ENCODE results near the gene LDLRAP1. TPM values are rescaled to one million over a fixed set of nuclear protein-coding genes. Genes with fewer than 3 reads are reported as not detected.

The LDLRAP1 gene
- total and polyA plus RNA-seq, 2 donors (not counting 3 experiments of a cell fraction or from before 2014, with no cell fraction given): 23.1 to 24.7 TPM

DNA sequence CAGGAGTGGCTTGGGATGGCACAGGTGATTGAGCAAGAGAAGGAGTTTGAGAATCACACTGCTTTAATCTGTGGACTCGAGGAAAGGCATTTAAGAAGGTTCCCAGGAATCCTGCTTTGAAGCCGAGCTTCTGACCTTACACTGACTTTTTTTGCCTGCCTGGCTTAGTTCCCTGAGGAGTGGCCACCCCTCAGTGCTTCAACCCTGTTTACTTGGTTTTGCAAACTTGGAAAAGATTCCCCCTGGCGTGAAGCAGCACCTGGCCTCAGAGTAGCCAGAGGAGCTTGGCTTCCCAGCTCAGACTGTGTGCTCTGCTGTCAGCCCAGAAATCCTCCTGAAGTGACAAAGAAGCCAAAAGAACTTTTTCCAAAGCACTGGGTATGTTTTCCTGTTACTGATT, 48.5 kb upstream of the LDLRAP1 start:
- dilution Hi-C loops (cut with MboI; ENCODE audit: extremely low pct_ligation_motif_present, low sequenced_read_pairs): no loop called here
- Histone ChIP-seq H3K9ac (replicated peaks; ENCODE audit: extremely low read depth, insufficient read depth, low read length) (no peak overlapping the region), H3K36me3 (ENCODE audit: control insufficient read depth in 2 of 2, extremely low read depth in 1 of 2, insufficient read depth in 2 of 2, low read length in 2 of 2) (peaks cover 17 to 27% of the 10 kb centered on the region in 2 experiments), H3K9me1 (replicated peaks; ENCODE audit: control insufficient read depth, extremely low read depth, insufficient read depth, low read length) (no peaks in the 10 kb centered on the region), H4K20me1 (replicated peaks; ENCODE audit: control insufficient read depth, extremely low read depth, insufficient read depth, low read length) (no peaks in the 10 kb centered on the region), H3K4me1 (ENCODE audit: control insufficient read depth, extremely low read depth, insufficient read depth, low read length) (no peaks in the 10 kb centered on the region), H3K9me3 (replicated peaks; ENCODE audit: control insufficient read depth, insufficient read depth, low read length) (no peaks in the 10 kb centered on the region), H3K4me3 (replicated peaks in 1 of 3; ENCODE audit: insufficient read depth in 1 of 3, low read depth in 1 of 3, low read length in 3 of 3) (no peak overlapping the region), H3K27ac (ENCODE audit: insufficient read depth, low read depth, low read length) (no peak overlapping the region), H3K4me2 (ENCODE audit: insufficient read depth, low read length) (no peak overlapping the region), H3K79me2 (ENCODE audit: control insufficient read depth, insufficient read depth, low read length) (no peaks in the 10 kb centered on the region), H3K27me3 (ENCODE audit: control insufficient read depth in 2 of 2, insufficient read depth in 2 of 2, low read length in 2 of 2) (no peaks in the 10 kb centered on the region), H2AFZ (ENCODE audit: low read depth, low read length) (no peak overlapping the region)
- intact Hi-C loops (cut with micrococcal nuclease): no loop called here
- CTCF ChIA-PET: interaction anchor here (0.6 kb wide), 2 partner anchors 78 to 692 kb away, joined by 3 to 4 read pairs; no protein-coding TSS in a partner anchor
- TF ChIP-seq MYC (IDR thresholded peaks at IDR 0.05; ENCODE audit: low read depth, low read length) (no peak), POLR2AphosphoS5 (IDR thresholded peaks at IDR 0.05; ENCODE audit: insufficient read depth, low read depth, low read length) (no peak), JUN (IDR thresholded peaks at IDR 0.05; ENCODE audit: borderline replicate concordance, insufficient read depth, insufficient read length, low read depth) (no peak), POLR2A (IDR thresholded peaks at IDR 0.05; ENCODE audit: low read depth, low read length) (no peak), EZH2 (IDR thresholded peaks at IDR 0.05; ENCODE audit: borderline replicate concordance, low read depth, low read length, severe bottlenecking) (no peak), GATA2 (IDR thresholded peaks at IDR 0.05; ENCODE audit: insufficient read depth, insufficient read length, low read depth, low read length) (no peak), FOS (IDR thresholded peaks at IDR 0.05; ENCODE audit: borderline replicate concordance, insufficient read depth, low read length) (no peak)
- TF ChIP-seq, protein P1, sequence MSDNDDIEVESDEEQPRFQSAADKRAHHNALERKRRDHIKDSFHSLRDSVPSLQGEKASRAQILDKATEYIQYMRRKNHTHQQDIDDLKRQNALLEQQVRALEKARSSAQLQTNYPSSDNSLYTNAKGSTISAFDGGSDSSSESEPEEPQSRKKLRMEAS (IDR thresholded peaks at IDR 0.05; ENCODE audit: insufficient read depth, insufficient read length): no peak
- TF ChIP-seq, protein P2, sequence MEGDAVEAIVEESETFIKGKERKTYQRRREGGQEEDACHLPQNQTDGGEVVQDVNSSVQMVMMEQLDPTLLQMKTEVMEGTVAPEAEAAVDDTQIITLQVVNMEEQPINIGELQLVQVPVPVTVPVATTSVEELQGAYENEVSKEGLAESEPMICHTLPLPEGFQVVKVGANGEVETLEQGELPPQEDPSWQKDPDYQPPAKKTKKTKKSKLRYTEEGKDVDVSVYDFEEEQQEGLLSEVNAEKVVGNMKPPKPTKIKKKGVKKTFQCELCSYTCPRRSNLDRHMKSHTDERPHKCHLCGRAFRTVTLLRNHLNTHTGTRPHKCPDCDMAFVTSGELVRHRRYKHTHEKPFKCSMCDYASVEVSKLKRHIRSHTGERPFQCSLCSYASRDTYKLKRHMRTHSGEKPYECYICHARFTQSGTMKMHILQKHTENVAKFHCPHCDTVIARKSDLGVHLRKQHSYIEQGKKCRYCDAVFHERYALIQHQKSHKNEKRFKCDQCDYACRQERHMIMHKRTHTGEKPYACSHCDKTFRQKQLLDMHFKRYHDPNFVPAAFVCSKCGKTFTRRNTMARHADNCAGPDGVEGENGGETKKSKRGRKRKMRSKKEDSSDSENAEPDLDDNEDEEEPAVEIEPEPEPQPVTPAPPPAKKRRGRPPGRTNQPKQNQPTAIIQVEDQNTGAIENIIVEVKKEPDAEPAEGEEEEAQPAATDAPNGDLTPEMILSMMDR (IDR thresholded peaks at IDR 0.05; ENCODE audit: extremely low read depth in 1 of 2, insufficient read depth in 1 of 2, low read depth in 1 of 2, low read length in 2 of 2): no peak
- no TSS peak for BruUV-seq (replicated peaks)
- DNase-seq (ENCODE audit: low read depth, low spot score) (no peak), FAIRE-seq (no peak)
- POLR2A ChIA-PET: no interaction called here

All from endothelial cell of umbilical vein (primary cell).